Activated CD8-positive, alpha-beta memory T cell treated with anti-CD3 and anti-CD28 coated beads, Interleukin-2, amount 50 U/mL, for 1 hour (primary cell): ENCODE results near the gene ARID1B.

ENCODE experiments used
- DNase-seq: peaks from one replicate; pipeline ENCODE4 v3.0.0-alpha.2; 2020; ENCODE audit errors: extremely low read depth

The ARID1B gene

GRCh38 chr6:156773935-156774852 is 3.0 kb upstream of the ARID1B start:
- no peak for DNase-seq

- DNase-seq = no peak
Observed at GRCh38 chr6:156774863-156775405, 2.2 kb upstream of the ARID1B start.

GRCh38 chr6:156775717-156776116 is 1.5 kb upstream of the ARID1B start:
- no peak for DNase-seq

GRCh38 chr6:156776470-156776839 is 723 bp upstream of the ARID1B start:
- DNase-seq = no peak

GRCh38 chr6:156777577-156778453 is 637 bp downstream of the ARID1B start:
- DNase-seq = no peak

GRCh38 chr6:156778454-156779205 is 1.5 kb downstream of the ARID1B start:
- DNase-seq = no peak

GRCh38 chr6:156779206-156780094 is 2.3 kb downstream of the ARID1B start:
- no peak for DNase-seq

- no peak for DNase-seq
Observed at GRCh38 chr6:156780102-156780641, 3.0 kb downstream of the ARID1B start.

GRCh38 chr6:156780962-156781853 is 4.0 kb downstream of the ARID1B start:
- DNase-seq = no peak

GRCh38 chr6:156781861-156782631 is 4.9 kb downstream of the ARID1B start:
- no peak for DNase-seq

GRCh38 chr6:156782691-156783320 is 5.6 kb downstream of the ARID1B start:
- DNase-seq = no peak

GRCh38 chr6:156783958-156784357 is 6.8 kb downstream of the ARID1B start:
- no peak for DNase-seq

GRCh38 chr6:156786652-156787051 is 9.5 kb downstream of the ARID1B start:
- no peak for DNase-seq

GRCh38 chr6:156787569-156788492 is 10.7 kb downstream of the ARID1B start:
- no peak for DNase-seq

GRCh38 chr6:156789081-156789943 is 12.1 kb downstream of the ARID1B start:
- no peak for DNase-seq

- no peak for DNase-seq
Observed at GRCh38 chr6:156790711-156791319, 13.6 kb downstream of the ARID1B start.
